HUES48 (cell line): ENCODE data around the gene EPHB3.

Experiments used
- H3K27ac ChIP-seq: one replicate; pipeline ENCODE4 v1.7.0; 2013; ENCODE audit warnings: low read depth, low read length, inconsistent platforms
- H3K27me3 ChIP-seq: 2 replicates; pipeline ENCODE4 v1.6.1; 2013; ENCODE audit warnings: mild to moderate bottlenecking, low read length; ENCODE audit not compliant: control insufficient read depth, insufficient read depth
- H3K36me3 ChIP-seq: 2 replicates; pipeline ENCODE4 v1.6.1; 2013; ENCODE audit warnings: low read length; ENCODE audit not compliant: control insufficient read depth, insufficient read depth
- H3K4me1 ChIP-seq: 2 replicates; pipeline ENCODE4 v1.6.1; 2013; ENCODE audit warnings: mild to moderate bottlenecking, low read length; ENCODE audit not compliant: control insufficient read depth, insufficient read depth
- H3K4me3 ChIP-seq: 2 replicates; pipeline ENCODE4 v1.5.1; 2013; ENCODE audit warnings: mild to moderate bottlenecking, low read depth, low read length
- H3K9ac ChIP-seq: 2 replicates; pipeline ENCODE4 v1.6.1; 2013; ENCODE audit warnings: mild to moderate bottlenecking, low read depth, low read length, moderate library complexity
- H3K9me3 ChIP-seq: 2 replicates; pipeline ENCODE4 v1.6.1; 2013; ENCODE audit warnings: low read length; ENCODE audit not compliant: control insufficient read depth, insufficient read depth

EPHB3 gene

GRCh38 chr3:184565421-184566211 is 4.0 kb downstream of the EPHB3 start:
- H3K4me3 ChIP-seq: no peak overlapping the region
- no peak overlapping the region for H3K9ac ChIP-seq
- peaks cover 40% of the 10 kb centered on the region for H3K4me1 ChIP-seq
- no peaks in the 10 kb centered on the region for H3K36me3 ChIP-seq
- no peaks in the 10 kb centered on the region for H3K9me3 ChIP-seq
- no peak overlapping the region for H3K27ac ChIP-seq
- H3K27me3 ChIP-seq: peaks cover 96% of the 10 kb centered on the region

DNA sequence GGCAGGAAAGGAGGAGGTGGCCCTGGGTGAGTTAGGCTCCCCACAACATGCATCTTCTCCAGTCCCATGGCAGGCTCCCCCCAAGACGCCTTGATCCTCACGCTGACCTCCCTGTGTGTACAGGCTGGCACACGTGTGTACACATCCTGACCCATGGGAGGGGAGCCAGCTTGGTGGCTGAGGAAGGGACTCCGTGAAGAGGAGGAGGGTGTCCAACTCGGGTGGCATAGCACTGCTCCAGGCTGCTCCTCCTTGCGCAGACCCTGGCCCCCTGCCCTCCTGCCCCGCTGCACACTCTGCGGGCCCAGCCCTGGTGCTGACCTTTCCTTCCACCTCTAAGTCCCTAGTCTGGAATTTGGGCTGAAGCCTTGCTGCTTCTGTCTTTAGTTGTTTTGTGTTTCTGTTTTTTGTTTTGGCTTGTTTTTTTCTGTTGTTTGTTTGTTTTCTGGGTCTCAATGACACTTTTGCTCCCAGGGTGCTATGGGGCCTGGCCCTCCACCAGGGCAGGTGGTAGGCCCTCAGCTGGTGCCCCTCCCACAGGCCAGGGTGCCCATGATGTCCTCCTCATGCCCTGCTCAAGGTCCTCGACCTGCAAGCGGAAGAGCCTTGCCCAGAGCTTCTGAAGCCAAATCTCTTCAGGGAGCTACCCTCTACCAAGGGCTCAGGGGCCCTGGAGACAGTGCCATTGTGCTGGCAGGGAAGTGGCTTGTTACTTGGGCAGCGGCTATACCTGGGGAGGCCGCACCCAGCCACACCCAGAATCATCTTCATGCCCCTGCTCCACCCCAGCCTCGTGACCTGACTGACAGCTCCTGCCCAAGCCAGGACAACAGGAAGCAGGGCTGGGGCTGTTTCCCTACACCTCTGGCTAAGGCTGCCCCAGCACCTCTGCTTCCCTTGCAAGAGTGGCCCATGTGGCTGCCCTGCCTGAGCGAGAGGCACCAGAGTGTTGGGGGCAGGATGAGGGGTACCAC is 5.1 kb downstream of the EPHB3 start:
- Histone ChIP-seq H3K27me3 (peaks cover 100% of the 10 kb centered on the region), H3K4me3 (no peak overlapping the region), H3K9ac (no peak overlapping the region), H3K27ac (no peak overlapping the region), H3K4me1 (peaks cover 37% of the 10 kb centered on the region), H3K36me3 (no peaks in the 10 kb centered on the region), H3K9me3 (no peaks in the 10 kb centered on the region)

DNA sequence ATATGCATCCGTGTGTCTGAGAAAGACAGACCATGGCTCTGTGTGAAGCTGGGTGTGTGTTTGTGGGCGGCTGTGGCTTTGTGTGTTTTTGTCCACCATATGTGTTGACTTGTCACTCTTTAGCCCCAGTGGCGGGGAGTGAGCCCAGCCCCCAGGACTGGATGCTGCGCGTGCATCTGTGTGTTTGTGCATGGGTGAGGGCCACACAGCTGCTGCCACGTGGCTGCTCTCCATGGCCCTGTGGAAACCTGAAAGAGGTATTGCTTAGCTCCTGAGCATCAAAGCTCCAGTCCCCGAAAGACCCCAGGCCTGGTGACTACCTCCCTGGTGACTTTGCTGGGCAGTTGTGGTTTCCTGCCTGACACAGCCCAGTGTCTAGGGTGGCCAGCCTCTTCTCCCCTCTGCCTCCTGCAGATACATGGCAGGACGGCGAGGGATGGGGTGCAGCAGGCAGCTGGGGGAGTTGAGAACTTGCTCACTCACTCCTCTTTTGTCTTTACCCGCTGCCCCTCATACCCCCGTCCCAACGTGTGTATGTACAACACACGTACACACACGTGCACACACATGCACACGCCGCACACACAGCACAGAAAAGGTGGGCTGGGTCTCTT is 6.5 kb downstream of the EPHB3 start:
- Histone ChIP-seq H3K9ac (no peak overlapping the region), H3K27me3 (peaks cover 100% of the 10 kb centered on the region), H3K27ac (no peak overlapping the region), H3K9me3 (no peaks in the 10 kb centered on the region), H3K4me3 (peak overlapping the region; percentile 64), H3K36me3 (no peaks in the 10 kb centered on the region), H3K4me1 (peaks cover 37% of the 10 kb centered on the region)

DNA sequence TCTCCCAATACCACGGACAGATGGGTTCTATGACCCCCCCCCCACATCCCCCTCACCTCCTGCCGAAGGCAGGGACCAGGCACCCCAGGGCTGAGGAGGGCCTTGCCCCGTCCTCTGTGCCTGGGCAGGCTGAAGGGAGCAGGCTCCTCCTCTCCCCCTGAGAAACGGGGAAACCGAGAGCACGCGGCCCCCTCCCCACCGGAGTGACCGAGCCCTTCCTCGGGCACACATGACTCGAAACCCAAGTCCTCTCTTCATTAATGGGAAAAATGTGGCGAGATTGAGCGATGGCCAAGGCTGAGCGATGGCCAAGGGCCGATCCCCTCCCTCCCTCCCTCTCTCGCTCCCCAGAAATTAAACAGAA is 7.0 kb downstream of the EPHB3 start:
- Histone ChIP-seq H3K4me1 (peaks cover 33% of the 10 kb centered on the region), H3K27me3 (peaks cover 100% of the 10 kb centered on the region), H3K36me3 (no peaks in the 10 kb centered on the region), H3K4me3 (peak overlapping the region; percentile 64), H3K9me3 (no peaks in the 10 kb centered on the region), H3K27ac (no peak overlapping the region), H3K9ac (no peak overlapping the region)

- Histone ChIP-seq H3K9me3 (no peaks in the 10 kb centered on the region), H3K9ac (no peak overlapping the region), H3K4me1 (peaks cover 32% of the 10 kb centered on the region), H3K27me3 (peaks cover 100% of the 10 kb centered on the region), H3K4me3 (peak overlapping the region; percentile 64), H3K36me3 (no peaks in the 10 kb centered on the region), H3K27ac (no peak overlapping the region)
Observed at GRCh38 chr3:184568924-184569829, 7.6 kb downstream of the EPHB3 start.

DNA sequence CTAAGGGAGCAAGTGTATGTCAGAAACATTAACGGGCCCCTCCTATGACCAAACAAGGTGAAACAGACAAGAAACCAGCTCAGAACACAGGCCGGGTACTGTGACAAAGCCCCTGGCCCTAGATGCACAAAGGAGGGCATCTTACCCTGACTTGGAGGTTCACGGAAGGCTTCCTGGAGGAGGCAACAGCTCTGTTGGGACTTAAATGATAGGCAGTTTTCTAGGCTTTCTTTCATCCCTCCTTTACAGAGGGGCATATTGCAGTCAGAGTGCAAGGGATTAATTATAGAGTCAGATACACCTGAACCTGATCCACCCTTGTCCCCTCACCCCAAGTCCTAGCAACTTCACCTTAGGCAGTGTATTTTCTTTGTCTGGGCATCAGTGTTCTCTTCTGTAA is 8.4 kb downstream of the EPHB3 start:
- Histone ChIP-seq H3K36me3 (no peaks in the 10 kb centered on the region), H3K9me3 (no peaks in the 10 kb centered on the region), H3K27me3 (peaks cover 97% of the 10 kb centered on the region), H3K9ac (no peak overlapping the region), H3K4me3 (no peak overlapping the region), H3K4me1 (peaks cover 32% of the 10 kb centered on the region), H3K27ac (no peak overlapping the region)

GRCh38 chr3:184570489-184570888 is 8.9 kb downstream of the EPHB3 start:
- H3K9ac ChIP-seq: no peak overlapping the region
- H3K9me3 ChIP-seq: no peaks in the 10 kb centered on the region
- peaks cover 31% of the 10 kb centered on the region for H3K4me1 ChIP-seq
- no peaks in the 10 kb centered on the region for H3K36me3 ChIP-seq
- peaks cover 94% of the 10 kb centered on the region for H3K27me3 ChIP-seq
- H3K4me3 ChIP-seq: no peak overlapping the region
- H3K27ac ChIP-seq: no peak overlapping the region

DNA sequence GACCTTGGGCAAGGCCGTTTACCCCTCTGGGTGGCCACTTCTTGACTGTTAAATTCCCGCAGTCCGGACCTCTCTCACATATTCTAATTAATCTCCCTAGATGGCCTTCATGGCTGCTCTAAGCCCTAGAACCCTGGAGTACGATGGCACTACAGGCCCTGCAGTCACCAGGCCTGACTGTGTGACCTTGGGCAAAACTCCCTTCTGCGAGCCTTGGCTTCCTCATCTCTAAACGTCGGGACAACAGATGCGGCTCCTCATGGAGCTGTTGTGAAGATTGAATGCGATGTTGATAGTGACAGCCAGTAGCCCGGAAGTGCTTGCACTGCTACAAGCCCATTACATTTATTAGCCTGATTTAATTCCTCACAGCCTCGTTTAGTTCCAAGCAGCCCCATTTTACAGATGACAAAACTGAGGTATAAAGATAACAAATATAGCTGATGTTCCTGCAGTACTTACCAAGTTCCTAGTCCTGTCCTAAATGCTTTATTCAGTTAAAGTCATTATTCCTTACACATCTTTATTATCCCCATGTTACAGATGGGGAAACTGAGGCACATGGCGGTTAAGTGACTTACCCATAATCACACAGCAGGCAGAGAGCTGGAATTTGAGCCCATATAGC is 10.3 kb downstream of the EPHB3 start:
- Histone ChIP-seq H3K4me1 (peaks cover 24% of the 10 kb centered on the region), H3K27me3 (peaks cover 94% of the 10 kb centered on the region), H3K27ac (no peak overlapping the region)

DNA sequence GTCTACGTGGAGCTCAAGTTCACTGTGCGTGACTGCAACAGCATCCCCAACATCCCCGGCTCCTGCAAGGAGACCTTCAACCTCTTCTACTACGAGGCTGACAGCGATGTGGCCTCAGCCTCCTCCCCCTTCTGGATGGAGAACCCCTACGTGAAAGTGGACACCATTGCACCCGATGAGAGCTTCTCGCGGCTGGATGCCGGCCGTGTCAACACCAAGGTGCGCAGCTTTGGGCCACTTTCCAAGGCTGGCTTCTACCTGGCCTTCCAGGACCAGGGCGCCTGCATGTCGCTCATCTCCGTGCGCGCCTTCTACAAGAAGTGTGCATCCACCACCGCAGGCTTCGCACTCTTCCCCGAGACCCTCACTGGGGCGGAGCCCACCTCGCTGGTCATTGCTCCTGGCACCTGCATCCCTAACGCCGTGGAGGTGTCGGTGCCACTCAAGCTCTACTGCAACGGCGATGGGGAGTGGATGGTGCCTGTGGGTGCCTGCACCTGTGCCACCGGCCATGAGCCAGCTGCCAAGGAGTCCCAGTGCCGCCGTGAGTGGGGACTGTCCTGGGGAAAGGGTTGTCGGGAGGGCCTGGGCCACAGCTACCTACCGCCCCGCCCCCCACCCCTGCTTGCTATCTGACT is 11.2 kb downstream of the EPHB3 start:
- H3K27ac ChIP-seq: no peak overlapping the region
- H3K36me3 ChIP-seq: no peaks in the 10 kb centered on the region
- peaks cover 92% of the 10 kb centered on the region for H3K27me3 ChIP-seq
- peaks cover 24% of the 10 kb centered on the region for H3K4me1 ChIP-seq
- H3K4me3 ChIP-seq: no peak overlapping the region
- no peak overlapping the region for H3K9ac ChIP-seq
- H3K9me3 ChIP-seq: no peaks in the 10 kb centered on the region

More for the DNA sequence above, 10.3 kb downstream of the EPHB3 start:
- Histone ChIP-seq H3K9ac (no peak overlapping the region), H3K9me3 (no peaks in the 10 kb centered on the region), H3K4me3 (no peak overlapping the region), H3K36me3 (no peaks in the 10 kb centered on the region)
